T-helper 2 cell (primary cell): ENCODE measurements around the gene SLC32A1.
A peak's percentile ranks its signal among the peaks of the same experiment; 100 is the strongest.

Experiments used
- DNase-seq, 5 experiments: peaks; one replicate each; pipeline versions ENCODE4 v3.0.0 to v3.0.0-alpha.2; 2012 to 2022

The SLC32A1 gene

GRCh38 chr20:38725148-38725901 is 1.0 kb downstream of the SLC32A1 start:
- DNase-seq: no peak

- DNase-seq: peak in 2 of 5 experiments; percentile 23 to 34
Measured at GRCh38 chr20:38725931-38726803, 1.9 kb downstream of the SLC32A1 start.

- peak in 3 of 5 experiments; percentile 39 to 60 (median 41) for DNase-seq
Measured at GRCh38 chr20:38726804-38727606, 2.7 kb downstream of the SLC32A1 start.

GRCh38 chr20:38727607-38728190 is 3.4 kb downstream of the SLC32A1 start:
- peak in 1 of 5 experiments; percentile 12 for DNase-seq

- DNase-seq: peak in 1 of 5 experiments; percentile 27
Measured at GRCh38 chr20:38728191-38728781, 4.0 kb downstream of the SLC32A1 start.

- DNase-seq: no peak
Measured at GRCh38 chr20:38728911-38729642, 4.8 kb downstream of the SLC32A1 start.

GRCh38 chr20:38729767-38730166 is 5.5 kb downstream of the SLC32A1 start:
- DNase-seq: no peak

GRCh38 chr20:38730167-38730988 is 6.1 kb downstream of the SLC32A1 start:
- DNase-seq: peak in 1 of 5 experiments; percentile 49

- peak; percentile 49 to 77 (median 67) for DNase-seq
Measured at GRCh38 chr20:38730989-38731737, 6.9 kb downstream of the SLC32A1 start.

GRCh38 chr20:38731738-38732113 is 7.4 kb downstream of the SLC32A1 start:
- no peak for DNase-seq

- no peak for DNase-seq
Measured at GRCh38 chr20:38732981-38733380, 8.7 kb downstream of the SLC32A1 start.

GRCh38 chr20:38735172-38735571 is 10.9 kb downstream of the SLC32A1 start:
- DNase-seq: no peak

- no peak for DNase-seq
Measured at GRCh38 chr20:38737887-38738286, 13.6 kb downstream of the SLC32A1 start.

- no peak for DNase-seq
Measured at GRCh38 chr20:38745757-38746156, 21.5 kb downstream of the SLC32A1 start.

GRCh38 chr20:38747495-38748096 is 23.3 kb downstream of the SLC32A1 start:
- no peak for DNase-seq

GRCh38 chr20:38748097-38748860 is 24.0 kb downstream of the SLC32A1 start, which contains the start of gene ACTR5:
Gene ACTR5 (plus strand): TSS chr20:38748460. CDS start chr20:38748479, 19 bp downstream.
- peak; percentile 92 to 96 (median 96) for DNase-seq

GRCh38 chr20:38748861-38749149 is 24.5 kb downstream of the SLC32A1 start:
- peak in 3 of 5 experiments; percentile 37 to 74 (median 43) for DNase-seq

GRCh38 chr20:38751360-38751976 is 27.2 kb downstream of the SLC32A1 start:
- DNase-seq: peak in 1 of 5 experiments; percentile 54
